Ovary (tissue), 9 donors: ENCODE results near the gene BATF3. TPM values are rescaled to one million over a fixed set of nuclear protein-coding genes. Genes with fewer than 3 reads are reported as not detected.

ENCODE experiments used
- DNase-seq, 5 donors: peaks; one replicate each; pipeline ENCODE4 v3.0.0-alpha.2; 2019 to 2020
- H3K27ac ChIP-seq, 2 donors: fragments of 200-600 bp; one replicate each; pipeline versions ENCODE4 v1.5.1 to v1.8.0; 2019 to 2022
- H3K27me3 ChIP-seq: fragments of 200-600 bp; one replicate; pipeline ENCODE4 v1.8.0; 2022
- H3K36me3 ChIP-seq: fragments of 200-600 bp; sonication (generic); one replicate; pipeline ENCODE4 v1.5.1; 2019
- H3K4me1 ChIP-seq: one replicate; pipeline ENCODE4 v1.8.1; 2013; ENCODE audit warnings: mild to moderate bottlenecking, moderate library complexity; ENCODE audit not compliant: insufficient read depth
- H3K4me3 ChIP-seq: fragments of 200-600 bp; sonication (generic); one replicate; pipeline ENCODE4 v1.5.1; 2017
- H3K9me3 ChIP-seq, 2 donors: fragments of 200-600 bp in 1 of 2; sonication (generic) in 1 of 2; one replicate each; pipeline versions ENCODE4 v1.5.1 to v1.8.1; 2013 to 2019; ENCODE audit warnings: mild to moderate bottlenecking in 1 of 2, moderate library complexity in 1 of 2
- CTCF ChIP-seq, 3 donors: fragments of 450-650 bp in 2 of 3; fragments of 200-600 bp in 1 of 3; IDR thresholded peaks; one replicate each; pipeline versions ENCODE4 v1.5.1 to v1.8.0; 2016 to 2022; ENCODE audit warnings: antibody characterized with exemption in 3 of 3, mild to moderate bottlenecking in 1 of 3
- EP300 ChIP-seq: sonication (generic); formaldehyde crosslinking; IDR thresholded peaks from one replicate; pipeline ENCODE4 v1.6.1; 2017; ENCODE audit warnings: antibody characterized with exemption
- POLR2A ChIP-seq: fragments of 450-650 bp; IDR thresholded peaks from one replicate; pipeline ENCODE4 v1.6.1; 2017; ENCODE audit warnings: antibody characterized with exemption, mild to moderate bottlenecking, moderate library complexity
- WGBS, 3 donors: extraction: QIAGEN DNeasy Blood & Tissue Kit in 1 of 3; methylation state at CpG; one replicate each; pipeline versions ENCODE4 v1.1.5 to v1.1.7; 2013 to 2017; 5-methylcytosine and 5-hydroxymethylcytosine counted together
- intact Hi-C, 4 donors: fragments of 100-400 bp; cut with DNase I; formaldehyde crosslinking; loops; one replicate each; pipeline versions ENCODE4 v1.11.0 to v1.15.1; 2022 to 2023
- polyA plus RNA-seq, 2 donors: library from polyadenylated mRNA; stranded (reverse); fragments of 200-250 nt in 1 of 2; fragments of 350-450 nt in 1 of 2; fragmentation: Illumina TruSeq in 1 of 2; extraction: RNeasy Lipid Tissue Mini Kit (QIAGEN cat#74804) in 1 of 2; gene quantifications; one replicate each; pipeline ENCODE4 v1.2.3, GENCODE V29; 2013 to 2014
- total RNA-seq, 7 donors: library from RNA; depleted of rRNA in 2 of 7; stranded (reverse); fragments of >200 nt in 2 of 7; fragmentation: NEBNext Ultra II Directional in 3 of 7; extraction: Animal tissue kit (Norgen Biotek cat#: 25700) in 3 of 7; gene quantifications; one replicate each; pipeline versions ENCODE4 v1.1.0 to v1.2.4, GENCODE V29; 2016 to 2023
- donor health status: DM: no; HTN: no; CAD: no; lungs with moderate emphysema.
- donor health status: DM: no; HTN: no; CAD: no.
- donor health status: Bipolar disorder and iron deficiency.
- donor health status: DM: yes; HTN: yes; CAD: no.
- donor health status: DM: no; HTN: no; CAD: no.
- donor health status: DM: yes; HTN: yes; CAD: no.

BATF3 gene
- total and polyA plus RNA-seq, 9 donors, result 0.71 to 4.2 (median 1.1) TPM

- H3K27ac ChIP-seq, result no peak overlapping the region
Measured at GRCh38 chr1:212651521-212651920, 48.1 kb downstream of the BATF3 start.

GRCh38 chr1:212650228-212650627, 49.4 kb downstream of the BATF3 start:
- no peaks in the 10 kb centered on the region for H3K4me1 ChIP-seq
- no peak for DNase-seq
- intact Hi-C loops, result no loop called here
- H3K9me3 ChIP-seq, result no peaks in the 10 kb centered on the region
- 32 to 38% (median 33%) methylated on average over 3 of the region's 3 CpGs for WGBS, 3 donors
- no peaks in the 10 kb centered on the region for H3K27me3 ChIP-seq
- TF ChIP-seq CTCF (IDR thresholded peaks at IDR 0.05) (no peak), POLR2A (no peak), EP300 (no peak)
- H3K4me3 ChIP-seq, result no peak overlapping the region
- H3K36me3 ChIP-seq, result no peaks in the 10 kb centered on the region
- no peak overlapping the region for H3K27ac ChIP-seq

More at GRCh38 chr1:212651521-212651920, 48.1 kb downstream of the BATF3 start:
- TF ChIP-seq POLR2A (no peak), EP300 (no peak), CTCF (IDR thresholded peaks at IDR 0.05) (no peak)
- Histone ChIP-seq H3K9me3 (no peaks in the 10 kb centered on the region), H3K4me1 (no peaks in the 10 kb centered on the region), H3K4me3 (no peak overlapping the region), H3K36me3 (no peaks in the 10 kb centered on the region), H3K27me3 (no peaks in the 10 kb centered on the region)
- intact Hi-C loops, result no loop called here
- DNase-seq, result no peak
- 89 to 90% (median 90%) methylated on average over 4 of the region's 4 CpGs for WGBS, 3 donors

- TF ChIP-seq EP300, result no peak
- no peak for TF ChIP-seq POLR2A
- TF ChIP-seq CTCF (IDR thresholded peaks at IDR 0.05), result no peak
- no peaks in the 10 kb centered on the region for H3K4me1 ChIP-seq
- no peaks in the 10 kb centered on the region for H3K27me3 ChIP-seq
- intact Hi-C loops, result no loop called here
- no peak for DNase-seq
- H3K9me3 ChIP-seq, result no peaks in the 10 kb centered on the region
- H3K27ac ChIP-seq, result no peak overlapping the region
- no peaks in the 10 kb centered on the region for H3K36me3 ChIP-seq
- H3K4me3 ChIP-seq, result no peak overlapping the region
- WGBS, 3 donors, result 8 to 26% (median 8%) methylated on average over 2 of the region's 2 CpGs
Measured at GRCh38 chr1:212649020-212649419, 50.6 kb downstream of the BATF3 start.

GRCh38 chr1:212648431-212648830, 51.2 kb downstream of the BATF3 start:
- H3K27ac ChIP-seq, result no peak overlapping the region
- intact Hi-C loops, result no loop called here
- H3K36me3 ChIP-seq, result no peaks in the 10 kb centered on the region
- WGBS, 3 donors, result 40 to 52% (median 48%) methylated on average over 3 of the region's 3 CpGs
- no peaks in the 10 kb centered on the region for H3K9me3 ChIP-seq
- no peak for DNase-seq
- no peaks in the 10 kb centered on the region for H3K27me3 ChIP-seq
- H3K4me1 ChIP-seq, result no peaks in the 10 kb centered on the region
- TF ChIP-seq EP300, result no peak
- no peak for TF ChIP-seq POLR2A
- TF ChIP-seq CTCF (IDR thresholded peaks at IDR 0.05), result no peak
- no peak overlapping the region for H3K4me3 ChIP-seq

- Histone ChIP-seq H3K4me1 (no peaks in the 10 kb centered on the region), H3K27ac (no peak overlapping the region), H3K4me3 (no peak overlapping the region), H3K9me3 (no peaks in the 10 kb centered on the region), H3K27me3 (no peaks in the 10 kb centered on the region), H3K36me3 (no peaks in the 10 kb centered on the region)
- DNase-seq, result no peak
- WGBS, 3 donors, result 92 to 94% (median 92%) methylated on average over 11 of the region's 11 CpGs
- TF ChIP-seq EP300 (no peak), POLR2A (no peak), CTCF (IDR thresholded peaks at IDR 0.05) (no peak)
- intact Hi-C loops, result no loop called here
Measured at GRCh38 chr1:212647004-212647403, 52.6 kb downstream of the BATF3 start.
